Motor neuron (in vitro differentiated cells): Measurements from ENCODE around the gene RASL10A. TPM values are rescaled to one million over a fixed set of nuclear protein-coding genes. Genes with fewer than 3 reads are reported as not detected.
A peak's percentile ranks its signal among the peaks of the same experiment; 100 is the strongest.

Experiments used
- ATAC-seq, 8 experiments: fragments of 200-7000 bp; cut with Tn5 transposase; replicated peaks in 6 of 8; 2 replicates each; pipeline ENCODE4 v1.8.0; 2021; ENCODE audit warnings: mild to moderate bottlenecking in 8 of 8, moderate library complexity in 8 of 8
- H3K27ac ChIP-seq, 2 donors: fragments of 250-450 bp; sonication (Bioruptor Pico); 2 replicates each; pipeline ENCODE4 v1.9.0; 2021; ENCODE audit warnings: antibody characterized with exemption in 2 of 2, mild to moderate bottlenecking in 2 of 2, moderate library complexity in 1 of 2
- H3K4me1 ChIP-seq, 2 donors: fragments of 250-450 bp; sonication (Bioruptor Pico); replicated peaks in 1 of 2; 2 replicates each; pipeline ENCODE4 v1.6.1; 2021; ENCODE audit warnings: antibody characterized with exemption in 2 of 2, mild to moderate bottlenecking in 2 of 2, moderate library complexity in 1 of 2
- H3K4me3 ChIP-seq, 5 donors: fragments of 250-450 bp; sonication (Bioruptor Pico); 2 replicates each; pipeline ENCODE4 v1.9.0; 2021; ENCODE audit warnings: antibody characterized with exemption in 5 of 5, mild to moderate bottlenecking in 5 of 5, moderate library complexity in 4 of 5
- WGBS, 10 experiments: fragments of 450-650 bp; shearing (Covaris generic); methylation state at CpG; one replicate each; pipeline ENCODE4 v1.0.0; 2022; 5-methylcytosine and 5-hydroxymethylcytosine counted together
- in situ Hi-C, 9 experiments: fragments of 400-800 bp; cut with MboI; loops; one replicate each; pipeline ENCODE4 v1.15.0; 2021; ENCODE audit warnings: low sequenced_read_pairs in 9 of 9, low pct_unique_long_range_greater_than_20kb in 2 of 9; ENCODE audit not compliant: unreplicated experiment in 9 of 9
- total RNA-seq, 8 experiments: library from RNA; unstranded; fragments of 300-600 nt; gene quantifications; 2 replicates each; pipeline versions ENCODE4 v1.2.3 to v1.2.4, GENCODE V29; 2022

The RASL10A gene
- total RNA-seq, 8 experiments from 2014 or later: 0.05 to 4.7 (median 0.34) TPM; not detected in 2

DNA sequence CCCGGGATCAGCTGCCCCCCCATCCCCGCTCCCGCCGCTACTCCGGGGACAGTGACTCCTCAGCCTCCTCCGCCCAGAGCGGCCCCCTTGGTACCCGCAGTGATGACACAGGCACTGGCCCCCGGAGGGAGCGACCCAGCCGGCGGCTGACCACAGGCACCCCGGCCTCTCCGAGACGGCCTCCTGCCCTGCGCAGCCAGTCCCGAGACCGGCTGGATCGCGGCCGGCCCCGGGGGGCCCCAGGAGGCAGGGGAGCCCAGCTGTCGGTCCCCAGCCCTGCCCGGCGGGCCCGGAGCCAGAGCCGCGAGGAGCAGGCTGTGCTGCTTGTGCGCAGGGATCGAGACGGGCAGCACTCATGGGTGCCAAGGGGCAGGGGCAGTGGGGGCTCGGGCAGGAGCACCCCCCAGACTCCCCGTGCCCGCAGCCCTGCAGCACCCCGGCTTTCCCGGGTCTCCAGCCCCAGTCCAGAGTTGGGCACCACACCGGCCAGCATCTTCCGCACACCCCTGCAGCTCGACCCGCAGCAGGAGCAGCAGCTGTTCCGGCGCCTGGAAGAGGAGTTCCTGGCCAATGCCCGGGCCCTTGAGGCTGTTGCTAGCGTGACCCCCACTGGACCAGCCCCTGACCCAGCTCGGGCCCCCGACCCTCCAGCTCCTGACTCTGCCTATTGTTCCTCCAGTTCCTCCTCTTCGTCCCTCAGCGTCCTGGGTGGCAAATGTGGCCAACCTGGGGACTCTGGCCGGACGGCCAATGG lies 3.9 kb downstream of the RASL10A start:
- 51 to 100% (median 80%) methylated on average over 1 to 9 of the region's 50 CpGs; no CpG with 5 or more reads in 6 of the 10 experiments for WGBS, 10 experiments
- no peak overlapping the region for H3K4me3 ChIP-seq
- ATAC-seq: peak in 3 of 8 experiments; percentile 0 to 2 (median 1)
- H3K27ac ChIP-seq: no peak overlapping the region
- in situ Hi-C loops: no loop called here
- H3K4me1 ChIP-seq: peaks cover 12 to 14% of the 10 kb centered on the region in 2 donors

GRCh38 chr22:29310863-29311339 lies 4.6 kb downstream of the RASL10A start:
- ATAC-seq: peak; percentile 62 to 75 (median 70)
- H3K27ac ChIP-seq: no peak overlapping the region
- no CpG with 5 or more reads among the region's 18 CpGs for WGBS, 10 experiments
- H3K4me3 ChIP-seq: no peak overlapping the region
- peaks cover 12 to 14% of the 10 kb centered on the region in 2 donors for H3K4me1 ChIP-seq
- in situ Hi-C loops: no loop called here

DNA sequence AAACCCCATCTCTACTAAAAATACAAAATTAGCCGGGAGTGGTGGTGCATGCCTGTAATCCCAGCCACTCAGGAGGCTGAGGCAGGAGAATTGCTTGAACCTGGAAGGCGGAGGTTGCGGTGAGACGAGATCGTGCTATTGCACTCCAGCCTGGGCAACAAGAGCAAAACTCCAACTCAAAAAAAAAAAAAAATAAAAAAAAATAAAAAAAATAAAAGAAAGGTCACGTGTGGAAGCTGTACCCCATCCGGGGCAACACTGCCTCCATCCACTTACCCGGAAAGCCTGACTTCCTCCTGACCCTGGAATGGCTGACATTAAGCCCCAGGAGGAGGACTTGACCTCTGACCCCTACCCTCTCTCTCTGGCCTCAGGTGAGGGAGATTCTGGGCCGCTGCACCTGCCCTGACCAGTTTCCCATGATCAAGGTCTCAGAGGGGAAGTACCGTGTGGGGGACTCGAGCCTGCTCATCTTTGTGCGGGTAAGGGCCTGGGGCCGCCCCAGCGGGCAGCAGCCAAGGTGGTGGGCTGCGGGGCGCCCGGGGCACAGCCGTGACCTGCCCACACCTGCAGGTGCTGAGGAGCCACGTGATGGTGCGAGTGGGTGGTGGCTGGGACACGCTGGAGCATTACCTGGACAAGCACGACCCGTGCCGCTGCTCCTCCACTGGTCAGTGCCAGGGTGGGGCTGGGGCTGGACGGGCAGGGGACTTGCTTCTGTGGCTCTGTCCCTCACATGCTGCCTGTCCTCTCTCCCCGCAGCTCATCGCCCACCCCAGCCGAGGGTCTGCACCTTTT lies 5.2 kb downstream of the RASL10A start:
- WGBS, 10 experiments: 54 to 94% (median 77%) methylated on average over 3 to 8 of the region's 28 CpGs; no CpG with 5 or more reads in 1 of the 10 experiments
- H3K27ac ChIP-seq: no peak overlapping the region
- no peak overlapping the region for H3K4me3 ChIP-seq
- H3K4me1 ChIP-seq: peaks cover 12 to 14% of the 10 kb centered on the region in 2 donors
- ATAC-seq: peak in 2 of 8 experiments; percentile 1 to 7
- in situ Hi-C loops: no loop called here

DNA sequence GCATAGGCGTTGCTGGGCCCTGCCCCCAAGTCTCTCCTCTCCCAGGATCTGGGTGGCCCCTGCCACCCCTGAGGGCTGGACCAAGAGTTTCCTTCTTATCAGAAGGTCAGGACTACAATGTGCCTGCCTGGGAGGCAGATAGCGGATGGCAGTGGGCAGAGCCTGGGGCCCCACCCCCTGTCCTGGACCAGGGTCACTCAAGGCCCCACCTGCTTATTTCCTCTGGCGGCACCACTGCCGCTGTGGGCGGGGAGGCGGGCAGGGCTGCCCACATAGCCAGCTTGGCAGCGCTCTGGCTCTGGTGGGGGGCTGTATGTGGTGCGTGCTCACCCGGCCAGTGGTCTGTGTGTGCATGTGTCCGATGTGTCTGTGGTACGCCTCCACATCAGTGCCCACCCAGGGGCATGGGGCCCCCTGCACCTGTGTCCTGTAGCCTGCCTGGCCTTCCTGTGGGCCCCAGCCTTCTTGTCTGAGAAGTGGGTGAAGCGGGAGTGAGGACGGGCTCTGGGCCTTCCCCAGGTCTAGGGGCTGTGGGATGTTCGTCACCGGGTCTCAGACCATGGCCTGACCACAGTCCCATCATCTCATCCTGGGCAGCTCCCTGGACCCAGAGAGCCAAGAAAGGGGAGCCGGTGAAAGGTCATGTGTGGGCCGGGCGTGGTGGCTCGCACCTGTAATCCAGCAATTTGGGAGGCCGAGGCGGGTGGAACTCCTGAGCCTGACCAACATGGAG lies 6.0 kb downstream of the RASL10A start:
- Histone ChIP-seq H3K4me1 (peaks cover 12 to 14% of the 10 kb centered on the region in 2 donors), H3K27ac (no peak overlapping the region), H3K4me3 (no peak overlapping the region)
- in situ Hi-C loops: no loop called here
- no peak for ATAC-seq
- 40 to 100% (median 100%) methylated on average over 1 to 5 of the region's 21 CpGs; no CpG with 5 or more reads in 3 of the 10 experiments for WGBS, 10 experiments

DNA sequence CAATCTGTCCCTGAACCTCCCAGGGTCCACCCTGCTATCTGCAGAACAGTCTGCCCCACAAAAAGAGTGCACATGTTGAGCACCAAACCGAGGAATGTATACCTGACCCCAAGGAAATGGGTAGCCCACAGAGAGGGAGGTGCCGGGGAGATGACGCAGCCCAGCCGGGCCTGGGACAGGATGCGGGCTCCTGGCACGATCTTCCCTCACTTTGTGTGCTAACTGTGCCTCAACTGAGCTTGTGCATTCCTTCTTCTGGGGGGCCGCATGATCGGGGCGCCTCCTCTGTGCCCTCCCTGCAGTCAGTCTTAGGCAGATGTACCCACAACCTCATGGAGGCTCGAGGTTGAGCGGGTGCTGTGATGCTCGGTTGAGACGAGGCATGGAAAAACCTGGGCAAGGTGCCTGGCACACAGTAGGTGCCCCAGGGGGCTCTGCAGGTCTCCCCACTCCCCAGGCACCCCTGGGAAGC lies 6.7 kb downstream of the RASL10A start:
- no peak for ATAC-seq
- WGBS, 10 experiments: 13 to 97% (median 68%) methylated on average over 3 to 7 of the region's 13 CpGs; no CpG with 5 or more reads in 7 of the 10 experiments
- in situ Hi-C loops: no loop called here
- peaks cover 12 to 14% of the 10 kb centered on the region in 2 donors for H3K4me1 ChIP-seq
- no peak overlapping the region for H3K4me3 ChIP-seq
- no peak overlapping the region for H3K27ac ChIP-seq

DNA sequence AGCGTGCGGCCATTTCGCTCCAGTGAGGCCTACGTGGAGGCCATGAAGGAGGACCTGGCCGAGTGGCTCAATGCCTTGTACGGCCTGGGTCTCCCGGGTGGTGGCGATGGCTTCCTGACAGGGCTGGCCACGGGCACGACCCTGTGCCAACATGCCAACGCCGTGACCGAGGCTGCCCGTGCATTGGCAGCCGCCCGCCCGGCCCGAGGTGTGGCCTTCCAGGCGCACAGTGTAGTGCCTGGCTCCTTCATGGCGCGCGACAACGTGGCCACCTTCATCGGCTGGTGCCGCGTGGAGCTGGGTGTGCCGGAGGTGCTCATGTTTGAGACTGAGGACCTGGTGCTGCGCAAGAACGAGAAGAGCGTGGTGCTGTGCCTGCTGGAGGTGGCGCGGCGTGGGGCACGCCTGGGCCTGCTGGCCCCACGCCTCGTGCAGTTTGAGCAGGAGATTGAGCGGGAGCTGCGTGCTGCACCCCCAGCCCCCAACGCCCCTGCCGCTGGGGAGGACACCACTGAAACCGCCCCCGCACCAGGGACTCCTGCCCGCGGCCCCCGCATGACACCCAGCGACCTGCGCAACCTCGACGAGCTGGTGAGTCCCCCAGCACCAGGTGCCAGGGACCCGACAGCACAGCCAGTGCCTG lies 7.2 kb downstream of the RASL10A start:
- no peak for ATAC-seq
- in situ Hi-C loops: no loop called here
- Histone ChIP-seq H3K4me3 (no peak overlapping the region), H3K27ac (no peak overlapping the region), H3K4me1 (peaks cover 12 to 14% of the 10 kb centered on the region in 2 donors)
- 76 to 90% (median 80%) methylated on average over 2 to 8 of the region's 50 CpGs; no CpG with 5 or more reads in 7 of the 10 experiments for WGBS, 10 experiments

- peaks cover 12 to 14% of the 10 kb centered on the region in 2 donors for H3K4me1 ChIP-seq
- WGBS, 10 experiments: 0 to 100% (median 72%) methylated on average over 1 to 10 of the region's 20 CpGs; no CpG with 5 or more reads in 3 of the 10 experiments
- in situ Hi-C loops: no loop called here
- no peak for ATAC-seq
- H3K4me3 ChIP-seq: peak overlapping the region; percentile 42 to 49 (median 47)
- H3K27ac ChIP-seq: no peak overlapping the region
Observed at GRCh38 chr22:29307596-29308147, 7.8 kb downstream of the RASL10A start.

GRCh38 chr22:29306835-29307595 lies 8.5 kb downstream of the RASL10A start:
- in situ Hi-C loops: no loop called here
- H3K4me3 ChIP-seq: peak overlapping the region; percentile 42 to 49 (median 47)
- H3K4me1 ChIP-seq: peaks cover 12 to 14% of the 10 kb centered on the region in 2 donors
- peak; percentile 31 to 63 (median 54) for ATAC-seq
- 14 to 50% methylated on average over 1 to 2 of the region's 83 CpGs; no CpG with 5 or more reads in 8 of the 10 experiments for WGBS, 10 experiments
- peak overlapping the region in 1 of 2 donors; percentile 64 for H3K27ac ChIP-seq

GRCh38 chr22:29306175-29306834 lies 9.2 kb downstream of the RASL10A start, which contains the start of gene GAS2L1:
Gene GAS2L1, plus strand, starts transcription at chr22:29306650. Its CDS starts 1,456 bp downstream, at chr22:29308106.
- H3K27ac ChIP-seq: peak within 1 kb of the TSS in 1 of 2 donors; percentile 64
- 0% methylated on average over 1 to 3 of the region's 40 CpGs; no CpG with 5 or more reads in 6 of the 10 experiments for WGBS, 10 experiments
- H3K4me3 ChIP-seq: peak within 1 kb of the TSS; percentile 42 to 49 (median 47)
- in situ Hi-C loops: no loop called here
- ATAC-seq: peak; percentile 39 to 61 (median 56)
- H3K4me1 ChIP-seq: peaks cover 8 to 10% of the 10 kb centered on the region in 2 donors

DNA sequence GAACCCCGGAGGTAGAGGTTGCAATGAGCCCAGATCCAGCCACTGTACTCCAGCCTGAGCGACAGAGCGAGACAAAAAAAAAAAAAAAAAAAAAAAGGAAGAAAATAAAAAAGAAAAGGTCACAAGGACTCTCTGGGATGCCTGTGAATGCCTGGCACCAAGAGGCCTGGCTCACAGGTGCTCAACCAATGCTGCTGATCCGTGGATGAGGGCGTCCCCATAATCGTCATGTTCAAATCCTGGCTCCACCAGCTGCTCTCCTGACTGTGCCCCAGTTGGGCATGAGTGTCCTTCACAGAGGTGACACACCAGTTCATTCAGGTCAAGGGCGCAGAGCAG lies 9.7 kb downstream of the RASL10A start:
- in situ Hi-C loops: no loop called here
- H3K4me3 ChIP-seq: peak overlapping the region in 4 of 5 donors; percentile 42 to 49 (median 48)
- peaks cover 5% of the 10 kb centered on the region in 2 donors for H3K4me1 ChIP-seq
- peak in 6 of 8 experiments; percentile 0 to 2 (median 1) for ATAC-seq
- 33 to 94% (median 80%) methylated on average over 1 to 5 of the region's 7 CpGs; no CpG with 5 or more reads in 2 of the 10 experiments for WGBS, 10 experiments
- H3K27ac ChIP-seq: no peak overlapping the region
